Upper lobe of right lung (tissue), 1 donor: Measurements from ENCODE around the gene KAT6B. TPM values are rescaled to one million over a fixed set of nuclear protein-coding genes. Genes with fewer than 3 reads are reported as not detected.
A peak's percentile ranks its signal among the peaks of the same experiment; 100 is the strongest.
"Not testable (repeated sequence)": the region's sequence is repeated elsewhere in the genome, so short reads cannot be mapped to it uniquely, and the experiment has no call there.

Experiments
- ATAC-seq: fragments of 200-7000 bp; cut with Tn5 transposase; one replicate; pipeline ENCODE4 v1.9.1; 2020; ENCODE audit warnings: mild to moderate bottlenecking, moderate library complexity
- DNase-seq: peaks from one replicate; pipeline ENCODE4 v3.0.0-alpha.2; 2020
- H3K27ac ChIP-seq: fragments of 200-600 bp; one replicate; pipeline ENCODE4 v1.8.0; 2022
- H3K27me3 ChIP-seq: fragments of 200-600 bp; one replicate; pipeline ENCODE4 v1.8.0; 2022; ENCODE audit warnings: mild to moderate bottlenecking
- H3K36me3 ChIP-seq: fragments of 200-600 bp; one replicate; pipeline ENCODE4 v1.8.0; 2022
- H3K4me1 ChIP-seq: fragments of 200-600 bp; one replicate; pipeline ENCODE4 v1.8.0; 2022
- H3K4me3 ChIP-seq: fragments of 200-600 bp; one replicate; pipeline ENCODE4 v1.8.0; 2022; ENCODE audit warnings: mild to moderate bottlenecking
- H3K9me3 ChIP-seq: fragments of 200-600 bp; one replicate; pipeline ENCODE4 v1.8.0; 2022
- intact Hi-C: fragments of 100-400 bp; cut with DNase I; formaldehyde crosslinking; loops from one replicate; pipeline ENCODE4 v1.11.0; 2022
- total RNA-seq: library from RNA; stranded (reverse); fragmentation: NEBNext Ultra II Directional; extraction: Animal tissue kit (Norgen Biotek cat#: 25700); gene quantifications from one replicate; pipeline ENCODE4 v1.2.1, GENCODE V29; 2021
- TF ChIP-seq, protein P1 (sequence below): fragments of 200-600 bp; IDR thresholded peaks from one replicate; pipeline ENCODE4 v1.8.0; 2022; ENCODE audit warnings: antibody characterized with exemption
- donor health status: DM: no; HTN: yes; CAD: no; lungs with severe emphysema.

Gene KAT6B
- total RNA-seq, 1 donor from 2014 or later = 45.4 TPM

- no peaks in the 10 kb centered on the region for H3K36me3 ChIP-seq
- no peak overlapping the region for H3K27ac ChIP-seq
- H3K4me1 ChIP-seq = peaks cover 16% of the 10 kb centered on the region
- H3K4me3 ChIP-seq = no peak overlapping the region
- TF ChIP-seq, protein P1, sequence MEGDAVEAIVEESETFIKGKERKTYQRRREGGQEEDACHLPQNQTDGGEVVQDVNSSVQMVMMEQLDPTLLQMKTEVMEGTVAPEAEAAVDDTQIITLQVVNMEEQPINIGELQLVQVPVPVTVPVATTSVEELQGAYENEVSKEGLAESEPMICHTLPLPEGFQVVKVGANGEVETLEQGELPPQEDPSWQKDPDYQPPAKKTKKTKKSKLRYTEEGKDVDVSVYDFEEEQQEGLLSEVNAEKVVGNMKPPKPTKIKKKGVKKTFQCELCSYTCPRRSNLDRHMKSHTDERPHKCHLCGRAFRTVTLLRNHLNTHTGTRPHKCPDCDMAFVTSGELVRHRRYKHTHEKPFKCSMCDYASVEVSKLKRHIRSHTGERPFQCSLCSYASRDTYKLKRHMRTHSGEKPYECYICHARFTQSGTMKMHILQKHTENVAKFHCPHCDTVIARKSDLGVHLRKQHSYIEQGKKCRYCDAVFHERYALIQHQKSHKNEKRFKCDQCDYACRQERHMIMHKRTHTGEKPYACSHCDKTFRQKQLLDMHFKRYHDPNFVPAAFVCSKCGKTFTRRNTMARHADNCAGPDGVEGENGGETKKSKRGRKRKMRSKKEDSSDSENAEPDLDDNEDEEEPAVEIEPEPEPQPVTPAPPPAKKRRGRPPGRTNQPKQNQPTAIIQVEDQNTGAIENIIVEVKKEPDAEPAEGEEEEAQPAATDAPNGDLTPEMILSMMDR = no peak
- H3K27me3 ChIP-seq = no peaks in the 10 kb centered on the region
- H3K9me3 ChIP-seq = no peaks in the 10 kb centered on the region
- peak; percentile 48 for ATAC-seq
- DNase-seq = no peak
- intact Hi-C loops = no loop called here
Observed at GRCh38 chr10:74871595-74872382, 45.4 kb downstream of the KAT6B start.

- no peak overlapping the region for H3K27ac ChIP-seq
- no peaks in the 10 kb centered on the region for H3K9me3 ChIP-seq
- no peaks in the 10 kb centered on the region for H3K27me3 ChIP-seq
- DNase-seq (no peak), ATAC-seq (no peak)
- intact Hi-C loops = no loop called here
- no peaks in the 10 kb centered on the region for H3K36me3 ChIP-seq
- peaks cover 9% of the 10 kb centered on the region for H3K4me1 ChIP-seq
- no peak overlapping the region for H3K4me3 ChIP-seq
- TF ChIP-seq, protein P1 = no peak
Observed at GRCh38 chr10:74873803-74874454, 47.5 kb downstream of the KAT6B start.

DNA sequence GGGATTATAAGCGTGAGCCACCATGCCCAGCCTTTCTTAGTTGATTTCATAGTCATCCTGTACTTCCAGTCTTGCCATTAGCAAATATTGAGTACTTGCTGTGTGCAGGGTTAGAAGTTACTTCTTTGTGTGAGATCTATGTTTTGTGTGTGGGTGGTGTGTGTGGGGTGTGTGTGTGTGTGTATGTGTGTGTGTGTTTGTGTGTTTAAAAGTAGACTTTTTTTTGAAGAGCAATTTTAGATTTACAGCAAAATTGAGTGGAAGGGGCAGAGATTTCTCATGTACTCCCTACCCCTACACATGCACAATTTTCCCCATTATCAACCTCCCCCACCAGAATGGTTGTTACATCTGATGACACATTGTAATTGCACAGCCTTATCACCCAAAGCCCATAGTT is 48.2 kb downstream of the KAT6B start:
- DNase-seq (no peak), ATAC-seq (no peak)
- Histone ChIP-seq H3K4me3 (no peak overlapping the region), H3K27me3 (no peaks in the 10 kb centered on the region), H3K4me1 (peaks cover 9% of the 10 kb centered on the region), H3K27ac (no peak overlapping the region), H3K9me3 (no peaks in the 10 kb centered on the region), H3K36me3 (no peaks in the 10 kb centered on the region)
- TF ChIP-seq, protein P1 = no peak
- intact Hi-C loops = no loop called here

- Histone ChIP-seq H3K36me3 (no peaks in the 10 kb centered on the region), H3K27ac (no peak overlapping the region), H3K4me3 (no peak overlapping the region), H3K27me3 (no peaks in the 10 kb centered on the region), H3K4me1 (peaks cover 9% of the 10 kb centered on the region), H3K9me3 (no peaks in the 10 kb centered on the region)
- ATAC-seq = no peak
- TF ChIP-seq, protein P1 = no peak
- intact Hi-C loops = no loop called here
- DNase-seq = no peak
Observed at GRCh38 chr10:74875068-74875467, 48.7 kb downstream of the KAT6B start.

DNA sequence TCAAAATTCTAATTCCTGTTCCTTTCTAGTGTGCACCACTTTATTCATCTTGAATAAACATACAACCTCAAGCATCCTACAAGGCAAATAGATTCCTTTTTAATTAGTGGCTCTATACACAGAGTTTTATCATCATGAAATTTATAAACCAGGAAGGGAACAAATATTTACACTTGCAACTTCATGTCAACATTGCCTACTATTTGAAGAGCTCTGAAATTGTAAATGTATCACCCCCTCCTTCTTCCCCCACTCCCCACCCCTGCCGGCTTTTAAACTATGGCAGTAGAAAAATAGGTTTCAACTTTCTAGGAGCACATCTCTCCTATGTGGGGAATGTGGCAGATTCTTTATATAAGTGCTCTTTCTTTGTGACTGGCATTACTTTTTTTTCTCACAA is 49.6 kb downstream of the KAT6B start:
- H3K9me3 ChIP-seq = no peaks in the 10 kb centered on the region
- no peaks in the 10 kb centered on the region for H3K36me3 ChIP-seq
- peaks cover 9% of the 10 kb centered on the region for H3K4me1 ChIP-seq
- no peak overlapping the region for H3K4me3 ChIP-seq
- DNase-seq = no peak
- H3K27ac ChIP-seq = no peak overlapping the region
- intact Hi-C loops = no loop called here
- TF ChIP-seq, protein P1 = no peak
- no peaks in the 10 kb centered on the region for H3K27me3 ChIP-seq
- peak; percentile 55 for ATAC-seq

DNA sequence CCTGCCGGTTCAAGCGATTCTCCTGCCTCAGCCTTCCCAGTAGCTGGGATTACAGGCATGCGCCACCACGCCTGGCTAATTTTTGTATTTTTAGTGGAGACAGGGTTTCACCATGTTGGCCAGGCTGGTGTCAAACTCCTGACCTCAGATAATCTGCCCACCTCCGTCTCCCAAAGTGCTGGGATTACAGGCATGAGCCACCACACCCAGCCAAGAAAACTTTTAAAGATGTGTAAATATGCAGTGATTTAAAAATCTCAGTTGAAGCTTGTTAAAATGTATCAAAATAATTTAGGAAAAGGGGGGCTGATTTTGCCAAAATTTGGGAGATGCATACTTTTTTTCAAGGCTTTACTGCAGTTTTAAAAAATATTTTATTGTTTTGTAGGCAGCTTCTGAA is 50.7 kb downstream of the KAT6B start:
- H3K36me3 ChIP-seq, H3K27ac ChIP-seq, H3K27me3 ChIP-seq, intact Hi-C loops, DNase-seq, H3K4me3 ChIP-seq, ATAC-seq, H3K9me3 ChIP-seq: not testable (repeated sequence)
- H3K4me1 ChIP-seq = peaks cover 12% of the 10 kb centered on the region
